ENCODE data around the gene CLPSL2.

The CLPSL2 gene

GRCh38 chr6:35769211-35769610 lies 7.2 kb upstream of the CLPSL2 start:
- DNase-seq (ENCODE audit: low spot score): no peak
- no peak for TF ChIP-seq CTCF (IDR thresholded peaks at IDR 0.05; ENCODE audit: extremely low read depth, missing control alignments)

- no peak for DNase-seq (ENCODE audit: low spot score)
- TF ChIP-seq CTCF (IDR thresholded peaks at IDR 0.05; ENCODE audit: extremely low read depth, missing control alignments): no peak
Measured at GRCh38 chr6:35771343-35771627, 5.1 kb upstream of the CLPSL2 start.

- TF ChIP-seq CTCF (IDR thresholded peaks at IDR 0.05; ENCODE audit: extremely low read depth, missing control alignments): no peak
- no peak for DNase-seq (ENCODE audit: low spot score)
Measured at GRCh38 chr6:35774116-35774794, 2.1 kb upstream of the CLPSL2 start.

GRCh38 chr6:35775031-35775430 lies 1.4 kb upstream of the CLPSL2 start:
- TF ChIP-seq CTCF (IDR thresholded peaks at IDR 0.05; ENCODE audit: extremely low read depth, missing control alignments): no peak
- DNase-seq (ENCODE audit: low spot score): no peak

GRCh38 chr6:35777356-35778102 lies 1.1 kb downstream of the CLPSL2 start:
- TF ChIP-seq CTCF (IDR thresholded peaks at IDR 0.05; ENCODE audit: extremely low read depth, missing control alignments): no peak
- DNase-seq (ENCODE audit: low spot score): peak; percentile 7

- TF ChIP-seq CTCF (IDR thresholded peaks at IDR 0.05; ENCODE audit: extremely low read depth, missing control alignments): no peak
- DNase-seq (ENCODE audit: low spot score): peak; percentile 21
Measured at GRCh38 chr6:35778437-35778836, 2.0 kb downstream of the CLPSL2 start.

GRCh38 chr6:35780719-35781118 lies 4.3 kb downstream of the CLPSL2 start, which contains the start of gene CLPSL1:
Gene CLPSL1, plus strand, starts transcription at chr6:35781019. Its CDS starts 92 bp downstream, at chr6:35781111.
- peak; percentile 8 for DNase-seq (ENCODE audit: low spot score)
- TF ChIP-seq CTCF (IDR thresholded peaks at IDR 0.05; ENCODE audit: extremely low read depth, missing control alignments): no peak

Data from GM20000 (cell line).